Sigmoid colon (tissue), 4 donors: ENCODE results near the gene ACTR6.

ENCODE experiments used
- POLR2A ChIP-seq, 2 donors: fragments of 450-650 bp; IDR thresholded peaks; one replicate each; pipeline ENCODE4 v1.6.1; 2016; ENCODE audit warnings: antibody characterized with exemption in 2 of 2, mild to moderate bottlenecking in 2 of 2, moderate library complexity in 2 of 2
- POLR2AphosphoS5 ChIP-seq, 4 donors: sonication (generic); formaldehyde crosslinking; IDR thresholded peaks; one replicate each; pipeline ENCODE4 v1.6.1; 2017; ENCODE audit warnings: antibody characterized with exemption in 4 of 4
- TF ChIP-seq, protein P1 (sequence below), 4 experiments: fragments of 450-650 bp in 3 of 4; fragments of 200-600 bp in 1 of 4; IDR thresholded peaks; one replicate each; pipeline ENCODE4 v1.5.1; 2016 to 2019; ENCODE audit warnings: antibody characterized with exemption in 4 of 4, mild to moderate bottlenecking in 3 of 4, moderate library complexity in 2 of 4

DNA sequence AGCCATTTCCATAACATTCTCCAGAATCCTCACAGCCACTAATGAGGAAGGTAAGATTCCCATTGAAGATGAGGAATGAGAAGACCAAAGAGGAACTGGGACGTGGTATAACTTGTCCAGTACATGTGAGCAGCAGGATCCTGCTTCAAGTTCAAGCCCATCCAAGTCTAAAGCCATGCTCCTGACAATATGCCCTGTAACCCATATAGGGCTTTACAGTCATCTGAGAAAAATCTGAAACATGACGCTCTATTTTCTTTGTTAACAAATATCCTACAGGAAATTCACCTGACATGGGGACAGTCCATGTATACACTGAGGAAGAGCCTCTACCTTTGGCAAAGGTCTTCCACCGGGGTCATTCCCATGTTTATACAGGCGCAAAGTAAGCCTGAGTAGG lies 3.1 kb upstream of the ACTR6 start:
- TF ChIP-seq POLR2AphosphoS5 (IDR thresholded peaks at IDR 0.05): no peak
- TF ChIP-seq, protein P1, sequence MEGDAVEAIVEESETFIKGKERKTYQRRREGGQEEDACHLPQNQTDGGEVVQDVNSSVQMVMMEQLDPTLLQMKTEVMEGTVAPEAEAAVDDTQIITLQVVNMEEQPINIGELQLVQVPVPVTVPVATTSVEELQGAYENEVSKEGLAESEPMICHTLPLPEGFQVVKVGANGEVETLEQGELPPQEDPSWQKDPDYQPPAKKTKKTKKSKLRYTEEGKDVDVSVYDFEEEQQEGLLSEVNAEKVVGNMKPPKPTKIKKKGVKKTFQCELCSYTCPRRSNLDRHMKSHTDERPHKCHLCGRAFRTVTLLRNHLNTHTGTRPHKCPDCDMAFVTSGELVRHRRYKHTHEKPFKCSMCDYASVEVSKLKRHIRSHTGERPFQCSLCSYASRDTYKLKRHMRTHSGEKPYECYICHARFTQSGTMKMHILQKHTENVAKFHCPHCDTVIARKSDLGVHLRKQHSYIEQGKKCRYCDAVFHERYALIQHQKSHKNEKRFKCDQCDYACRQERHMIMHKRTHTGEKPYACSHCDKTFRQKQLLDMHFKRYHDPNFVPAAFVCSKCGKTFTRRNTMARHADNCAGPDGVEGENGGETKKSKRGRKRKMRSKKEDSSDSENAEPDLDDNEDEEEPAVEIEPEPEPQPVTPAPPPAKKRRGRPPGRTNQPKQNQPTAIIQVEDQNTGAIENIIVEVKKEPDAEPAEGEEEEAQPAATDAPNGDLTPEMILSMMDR (IDR thresholded peaks at IDR 0.05): no peak
- no peak for TF ChIP-seq POLR2A (IDR thresholded peaks at IDR 0.05)
